ENCODE results near the gene RNF213.

DNA sequence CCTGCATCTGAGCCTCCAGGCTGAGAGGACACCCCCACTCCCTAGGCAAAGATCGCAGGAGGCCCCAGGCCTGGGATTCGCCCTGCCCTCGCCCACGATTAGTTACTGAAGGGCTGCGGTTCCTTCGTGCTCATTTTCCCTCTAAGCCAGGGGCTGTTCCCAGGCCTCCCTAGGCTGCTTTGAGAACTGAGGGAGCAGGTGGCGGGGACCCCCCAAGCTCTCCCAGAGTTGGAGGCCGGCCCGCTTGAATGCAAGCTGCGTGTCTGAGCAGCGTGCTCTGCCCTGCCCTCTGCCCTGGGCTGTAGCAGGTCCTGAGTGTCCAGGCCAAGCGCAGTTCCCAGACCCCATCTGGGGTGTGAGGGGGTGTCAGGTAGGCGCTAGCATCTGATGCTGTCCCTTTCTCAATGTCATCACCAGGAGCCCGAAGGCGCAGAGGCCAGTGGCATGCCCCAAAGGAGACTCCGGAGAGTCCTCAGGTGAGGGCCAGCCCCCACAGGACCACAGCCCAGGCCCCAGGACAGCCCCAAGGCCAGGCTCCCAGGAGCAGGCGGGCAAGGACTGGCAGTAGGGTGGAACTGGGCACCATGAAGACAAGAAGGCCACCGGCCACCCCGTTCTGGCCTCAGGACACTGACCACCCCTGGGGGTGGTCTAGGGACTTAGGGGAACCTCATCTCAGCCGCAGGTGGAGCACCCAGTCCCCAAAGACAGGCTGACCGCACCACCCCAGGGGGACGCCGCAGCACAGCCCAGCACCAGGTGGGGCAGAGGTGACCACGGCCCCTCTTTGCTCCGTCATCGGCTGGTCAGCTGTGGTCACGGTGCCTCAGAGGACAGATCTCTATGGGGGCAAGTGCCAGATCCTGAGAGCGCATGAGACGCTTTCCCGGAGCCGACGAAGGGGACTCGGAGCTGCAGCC lies 169.0 kb downstream of the RNF213 start:
- no peak for TF ChIP-seq SUZ12 (IDR thresholded peaks at IDR 0.05; ENCODE audit: low read length)
- TF ChIP-seq RFX5 (IDR thresholded peaks at IDR 0.05; ENCODE audit: borderline replicate concordance, low read depth, low read length), result no peak
- TF ChIP-seq ZNF274 (IDR thresholded peaks at IDR 0.05; ENCODE audit: borderline replicate concordance, extremely low read depth, low read length), result no peak
- TF ChIP-seq CEBPB (IDR thresholded peaks at IDR 0.05; ENCODE audit: low read depth, low read length), result no peak
- TF ChIP-seq, protein P1, sequence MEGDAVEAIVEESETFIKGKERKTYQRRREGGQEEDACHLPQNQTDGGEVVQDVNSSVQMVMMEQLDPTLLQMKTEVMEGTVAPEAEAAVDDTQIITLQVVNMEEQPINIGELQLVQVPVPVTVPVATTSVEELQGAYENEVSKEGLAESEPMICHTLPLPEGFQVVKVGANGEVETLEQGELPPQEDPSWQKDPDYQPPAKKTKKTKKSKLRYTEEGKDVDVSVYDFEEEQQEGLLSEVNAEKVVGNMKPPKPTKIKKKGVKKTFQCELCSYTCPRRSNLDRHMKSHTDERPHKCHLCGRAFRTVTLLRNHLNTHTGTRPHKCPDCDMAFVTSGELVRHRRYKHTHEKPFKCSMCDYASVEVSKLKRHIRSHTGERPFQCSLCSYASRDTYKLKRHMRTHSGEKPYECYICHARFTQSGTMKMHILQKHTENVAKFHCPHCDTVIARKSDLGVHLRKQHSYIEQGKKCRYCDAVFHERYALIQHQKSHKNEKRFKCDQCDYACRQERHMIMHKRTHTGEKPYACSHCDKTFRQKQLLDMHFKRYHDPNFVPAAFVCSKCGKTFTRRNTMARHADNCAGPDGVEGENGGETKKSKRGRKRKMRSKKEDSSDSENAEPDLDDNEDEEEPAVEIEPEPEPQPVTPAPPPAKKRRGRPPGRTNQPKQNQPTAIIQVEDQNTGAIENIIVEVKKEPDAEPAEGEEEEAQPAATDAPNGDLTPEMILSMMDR (IDR thresholded peaks at IDR 0.05; ENCODE audit: control extremely low read depth in 1 of 3, insufficient read depth in 1 of 3, low read depth in 1 of 3, low read length in 3 of 3), result no peak
- TF ChIP-seq POLR2AphosphoS5 (IDR thresholded peaks at IDR 0.05; ENCODE audit: low read depth, low read length), result no peak
- TF ChIP-seq RAD21 (IDR thresholded peaks at IDR 0.05 in 1 of 2, conservative IDR thresholded peaks at IDR 0.05 in 1 of 2; ENCODE audit: low read depth in 2 of 2, low read length in 2 of 2), result no peak

All from H1 (cell line).